B cell (primary cell): ENCODE data around the gene SERHL2. TPM values are rescaled to one million over a fixed set of nuclear protein-coding genes. Genes with fewer than 3 reads are reported as not detected.
A peak's percentile ranks its signal among the peaks of the same experiment; 100 is the strongest.

ENCODE experiments used
- ATAC-seq: fragments of 200-7000 bp; cut with Tn5 transposase; one replicate; pipeline ENCODE4 v1.10.0; 2021; ENCODE audit warnings: low read depth, mild to moderate bottlenecking, moderate number of reproducible peaks, moderate library complexity
- CTCF ChIA-PET: fragments of 350-600 bp; sonication (Branson Sonifier 250); formaldehyde crosslinking; loops from one replicate; lab custom pipeline; 2021; ENCODE audit warnings: antibody characterized with exemption, inconsistent platforms; lab: Charles Lee
- POLR2A ChIA-PET: fragments of 350-600 bp; sonication (Branson Sonifier 250); formaldehyde crosslinking; loops from one replicate; lab custom pipeline; 2021; ENCODE audit warnings: antibody characterized with exemption; lab: Charles Lee
- DNase-seq: peaks from one replicate; pipeline ENCODE4 v3.0.0; 2013
- H2AFZ ChIP-seq: 2 replicates; pipeline ENCODE4 v1.6.1; 2012; ENCODE audit warnings: mild to moderate bottlenecking, low read depth, low read length; ENCODE audit not compliant: insufficient read depth, poor library complexity, severe bottlenecking
- H3K27ac ChIP-seq, 2 donors: 1 replicate in 1 of 2; 2 replicates in 1 of 2; pipeline ENCODE4 v1.5.1; 2012 to 2013; ENCODE audit warnings: low read length in 2 of 2, mild to moderate bottlenecking in 2 of 2, moderate library complexity in 1 of 2
- H3K27me3 ChIP-seq, 4 experiments: fragments of 200-600 bp in 1 of 4; sonication (generic) in 1 of 4; replicated peaks in 1 of 4; 1 replicate in 2 of 4; 2 replicates in 2 of 4; pipeline versions ENCODE4 v1.6.1 to v1.7.0; 2013 to 2016; ENCODE audit warnings: low read length in 3 of 4, mild to moderate bottlenecking in 2 of 4, mixed read lengths in 1 of 4, moderate library complexity in 1 of 4; ENCODE audit not compliant: insufficient read depth in 4 of 4, control insufficient read depth in 3 of 4; ENCODE audit errors: control extremely low read depth in 1 of 4
- H3K36me3 ChIP-seq, 2 experiments: replicated peaks in 1 of 2; 1 replicate in 1 of 2; 2 replicates in 1 of 2; pipeline versions ENCODE4 v1.6.1 to v1.7.1; 2013; ENCODE audit warnings: low read length in 1 of 2; ENCODE audit not compliant: insufficient read depth in 2 of 2, control insufficient read depth in 1 of 2; ENCODE audit errors: control extremely low read depth in 1 of 2, extremely low read depth in 1 of 2
- H3K4me1 ChIP-seq, 2 donors: fragments of 200-600 bp in 1 of 2; sonication (generic) in 1 of 2; 1 replicate in 1 of 2; 2 replicates in 1 of 2; pipeline versions ENCODE4 v1.5.1 to v1.6.1; 2013 to 2017; ENCODE audit warnings: low read length in 2 of 2; ENCODE audit not compliant: control insufficient read depth in 2 of 2, insufficient read depth in 2 of 2
- H3K4me2 ChIP-seq: replicated peaks from 2 replicates; pipeline ENCODE3; 2012; ENCODE audit warnings: mild to moderate bottlenecking, low read depth, low read length; ENCODE audit not compliant: poor library complexity, severe bottlenecking
- H3K4me3 ChIP-seq, 5 experiments: fragments of 200-600 bp in 1 of 5; sonication (generic) in 1 of 5; 1 replicate in 3 of 5; 2 replicates in 2 of 5; pipeline versions ENCODE4 v1.5.1 to v1.7.0; 2011 to 2016; ENCODE audit warnings: low read length in 4 of 5, mild to moderate bottlenecking in 4 of 5, low read depth in 2 of 5, control low read depth in 1 of 5, moderate library complexity in 1 of 5; ENCODE audit not compliant: insufficient read depth in 1 of 5; ENCODE audit errors: control extremely low read depth in 1 of 5, extremely low read depth in 1 of 5
- H3K79me2 ChIP-seq: fragments of 200-600 bp; sonication (generic); one replicate; pipeline ENCODE4 v1.6.0; 2016; ENCODE audit warnings: low read length; ENCODE audit not compliant: control insufficient read depth, insufficient read depth
- H3K9ac ChIP-seq: fragments of 200-600 bp; sonication (generic); 2 replicates; pipeline ENCODE4 v1.6.1; 2017; ENCODE audit warnings: mild to moderate bottlenecking, low read length, moderate library complexity
- H3K9me3 ChIP-seq, 3 donors: one replicate each; pipeline versions ENCODE4 v1.6.1 to v1.7.1; 2013; ENCODE audit warnings: low read length in 2 of 3; ENCODE audit not compliant: control insufficient read depth in 2 of 3, insufficient read depth in 1 of 3; ENCODE audit errors: control extremely low read depth in 1 of 3
- H4K20me1 ChIP-seq: 2 replicates; pipeline ENCODE4 v1.6.0; 2012; ENCODE audit warnings: mild to moderate bottlenecking, low read length; ENCODE audit not compliant: insufficient read depth, control insufficient read depth, poor library complexity, severe bottlenecking
- H3K27ac Mint-ChIP-seq: one replicate; pipeline ENCODE4 v1.8.0; 2021; ENCODE audit warnings: mixed read lengths
- H3K27me3 Mint-ChIP-seq: one replicate; pipeline ENCODE4 v1.8.0; 2021; ENCODE audit warnings: mixed read lengths
- H3K4me1 Mint-ChIP-seq: one replicate; pipeline ENCODE4 v1.8.0; 2021; ENCODE audit warnings: mixed read lengths
- H3K4me3 Mint-ChIP-seq: one replicate; pipeline ENCODE4 v1.8.0; 2021; ENCODE audit warnings: mixed read lengths
- H3K9me3 Mint-ChIP-seq: one replicate; pipeline ENCODE4 v1.8.0; 2022; ENCODE audit warnings: mixed read lengths; ENCODE audit not compliant: insufficient read depth
- EZH2 ChIP-seq: IDR thresholded peaks from 2 replicates; pipeline ENCODE4 v1.6.1; 2012; ENCODE audit warnings: borderline replicate concordance, low read depth, mild to moderate bottlenecking, moderate library complexity, low read length; ENCODE audit not compliant: insufficient read depth, poor library complexity, severe bottlenecking
- WGBS: methylation state at CpG from one replicate; pipeline ENCODE4 v1.1.5; 2013; ENCODE audit warnings: missing lambda C conversion rate; ENCODE audit not compliant: insufficient coverage; 5-methylcytosine and 5-hydroxymethylcytosine counted together
- intact Hi-C: fragments of 100-400 bp; cut with micrococcal nuclease; formaldehyde crosslinking; loops from one replicate; pipeline ENCODE4 v1.10.0; 2022
- polyA plus RNA-seq: library from polyadenylated mRNA; depleted of rRNA; stranded (reverse); fragments of >200 nt; gene quantifications from 2 replicates; pipeline ENCODE4 v1.2.3, GENCODE V29; 2012
- total RNA-seq, 2 donors: library from RNA; stranded (reverse); fragments of 120-200 nt in 1 of 2; gene quantifications; 1 replicate in 1 of 2; 2 replicates in 1 of 2; pipeline versions ENCODE4 v1.2.3 to v1.2.4, GENCODE V29; 2013 to 2022
- TF ChIP-seq, protein P1 (sequence below): fragments of 200-600 bp; IDR thresholded peaks from one replicate; pipeline ENCODE4 v1.8.0; 2022; ENCODE audit warnings: antibody characterized with exemption, mild to moderate bottlenecking

Gene SERHL2
- total and polyA plus RNA-seq, 2 donors (not counting 1 experiment from before 2014, with no cell fraction given) = 5.5 to 7.3 TPM

DNA sequence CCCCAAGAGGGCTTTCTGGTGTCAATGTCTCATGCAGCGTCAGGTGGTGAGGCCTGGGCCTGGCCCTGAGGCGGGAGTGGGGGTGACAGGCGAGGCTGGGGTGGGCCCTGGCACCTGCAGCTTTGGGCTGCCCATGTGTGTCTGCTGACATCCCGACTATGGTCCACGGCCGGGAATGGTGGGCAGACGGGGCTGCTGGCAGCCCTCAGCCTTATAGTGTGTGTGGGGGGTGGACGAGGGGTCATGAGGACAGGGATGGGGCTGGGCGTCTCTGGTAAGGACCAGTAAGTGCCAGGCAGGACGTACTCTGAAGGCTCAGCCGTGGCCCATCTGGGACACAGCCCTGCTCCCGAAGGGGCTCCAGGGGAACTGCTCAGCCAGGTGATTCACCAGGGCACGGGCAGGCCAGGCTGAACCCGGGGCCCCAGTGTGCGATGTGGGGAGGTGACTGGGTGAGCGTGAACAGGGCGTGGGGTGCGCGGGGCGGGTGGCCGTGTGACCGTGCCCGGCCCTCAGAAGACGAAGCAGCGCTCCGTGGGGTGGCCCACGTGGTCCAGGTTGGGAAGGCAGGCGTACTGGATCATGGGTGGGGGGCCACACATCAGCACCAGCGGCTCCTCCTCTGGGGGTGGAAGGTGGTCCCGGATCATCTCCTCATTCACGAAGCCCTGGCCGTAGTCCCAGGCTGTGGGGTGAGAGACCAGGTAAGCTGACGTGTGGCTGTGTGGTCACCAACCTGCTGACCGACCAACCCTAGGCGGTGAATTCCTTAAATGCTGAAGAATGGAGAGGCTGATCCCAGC, 65.7 kb downstream of the SERHL2 start:
- ATAC-seq (no peak), DNase-seq (peak; percentile 41)
- Histone ChIP-seq H3K4me2 (no peak overlapping the region), H4K20me1 (no peaks in the 10 kb centered on the region), H3K79me2 (no peaks in the 10 kb centered on the region), H2AFZ (no peak overlapping the region), H3K9ac (no peak overlapping the region), H3K36me3 (peaks cover 0 to 19% of the 10 kb centered on the region in 2 experiments), H3K9me3 (no peaks in the 10 kb centered on the region), H3K27ac (no peak overlapping the region), H3K4me1 (peaks cover 21 to 43% of the 10 kb centered on the region in 2 donors), H3K4me3 (no peak overlapping the region), H3K27me3 (no peaks in the 10 kb centered on the region)
- intact Hi-C loops = loop anchor here (2.0 kb wide), 1 partner anchor 201 kb away; no protein-coding TSS in a partner anchor
- no peak overlapping the region for H3K4me3 Mint-ChIP-seq
- CTCF ChIA-PET = interaction anchor here (0.7 to 4.0 kb wide), 3 partner anchors 24 to 200 kb away, joined by 3 to 27 read pairs (median 15); no protein-coding TSS in a partner anchor
- WGBS = 98% methylated on average over 32 of the region's 35 CpGs
- no peaks in the 10 kb centered on the region for H3K27me3 Mint-ChIP-seq
- POLR2A ChIA-PET = no interaction called here
- H3K4me1 Mint-ChIP-seq = peaks cover 46% of the 10 kb centered on the region
- TF ChIP-seq EZH2 = no peak
- TF ChIP-seq, protein P1, sequence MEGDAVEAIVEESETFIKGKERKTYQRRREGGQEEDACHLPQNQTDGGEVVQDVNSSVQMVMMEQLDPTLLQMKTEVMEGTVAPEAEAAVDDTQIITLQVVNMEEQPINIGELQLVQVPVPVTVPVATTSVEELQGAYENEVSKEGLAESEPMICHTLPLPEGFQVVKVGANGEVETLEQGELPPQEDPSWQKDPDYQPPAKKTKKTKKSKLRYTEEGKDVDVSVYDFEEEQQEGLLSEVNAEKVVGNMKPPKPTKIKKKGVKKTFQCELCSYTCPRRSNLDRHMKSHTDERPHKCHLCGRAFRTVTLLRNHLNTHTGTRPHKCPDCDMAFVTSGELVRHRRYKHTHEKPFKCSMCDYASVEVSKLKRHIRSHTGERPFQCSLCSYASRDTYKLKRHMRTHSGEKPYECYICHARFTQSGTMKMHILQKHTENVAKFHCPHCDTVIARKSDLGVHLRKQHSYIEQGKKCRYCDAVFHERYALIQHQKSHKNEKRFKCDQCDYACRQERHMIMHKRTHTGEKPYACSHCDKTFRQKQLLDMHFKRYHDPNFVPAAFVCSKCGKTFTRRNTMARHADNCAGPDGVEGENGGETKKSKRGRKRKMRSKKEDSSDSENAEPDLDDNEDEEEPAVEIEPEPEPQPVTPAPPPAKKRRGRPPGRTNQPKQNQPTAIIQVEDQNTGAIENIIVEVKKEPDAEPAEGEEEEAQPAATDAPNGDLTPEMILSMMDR = no peak
- H3K27ac Mint-ChIP-seq = peak overlapping the region; percentile 20
- H3K9me3 Mint-ChIP-seq = no peaks in the 10 kb centered on the region

DNA sequence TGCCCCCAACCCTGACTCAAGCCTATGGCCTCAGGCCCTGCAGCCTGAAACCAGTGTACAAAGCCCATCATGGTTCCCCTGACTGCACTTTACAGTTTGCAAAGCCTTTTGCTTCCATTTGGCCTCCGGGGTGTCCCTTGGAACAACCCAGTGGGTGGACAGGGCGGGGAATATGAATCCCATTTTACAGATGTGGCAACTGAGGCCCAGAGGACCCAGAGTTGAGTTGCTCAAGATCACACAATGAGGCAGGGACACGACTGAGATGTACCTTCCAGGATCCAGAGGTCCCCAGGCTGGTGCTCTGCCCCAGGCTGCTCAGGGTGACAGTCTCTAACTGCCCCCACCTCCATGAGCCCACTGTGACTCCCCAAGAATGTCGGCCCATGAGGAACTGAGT, 66.3 kb downstream of the SERHL2 start:
- Mint-ChIP-seq H3K9me3 (no peaks in the 10 kb centered on the region), H3K27me3 (no peaks in the 10 kb centered on the region), H3K4me3 (no peak overlapping the region), H3K4me1 (peaks cover 43% of the 10 kb centered on the region), H3K27ac (no peak overlapping the region)
- intact Hi-C loops = loop anchor here (2.0 kb wide), 1 partner anchor 201 kb away; no protein-coding TSS in a partner anchor
- no peak overlapping the region for H3K27ac ChIP-seq
- ChIA-PET CTCF (interaction anchor here (1.4 to 4.0 kb wide), 3 partner anchors 23 to 269 kb away, joined by 5 to 27 read pairs (median 15); no protein-coding TSS in a partner anchor), POLR2A (no interaction called here)
- no peak overlapping the region for H3K4me3 ChIP-seq
- H3K4me1 ChIP-seq = peaks cover 21 to 47% of the 10 kb centered on the region in 2 donors
- H2AFZ ChIP-seq = no peak overlapping the region
- 96% methylated on average over 4 of the region's 4 CpGs for WGBS
- DNase-seq (no peak), ATAC-seq (no peak)
- H3K9me3 ChIP-seq = no peaks in the 10 kb centered on the region
- H3K36me3 ChIP-seq = peaks cover 0 to 24% of the 10 kb centered on the region in 2 experiments
- no peaks in the 10 kb centered on the region for H3K79me2 ChIP-seq
- TF ChIP-seq, protein P1 = no peak
- no peak for TF ChIP-seq EZH2
- H4K20me1 ChIP-seq = no peaks in the 10 kb centered on the region
- H3K9ac ChIP-seq = no peak overlapping the region
- no peak overlapping the region for H3K4me2 ChIP-seq
- no peaks in the 10 kb centered on the region for H3K27me3 ChIP-seq
